Stimulated activated CD4-positive, alpha-beta T cell treated with anti-CD3 and anti-CD28 coated beads, Interleukin-1b, Interleukin-23, amount 100 ng/mL, for 1 hour (primary cell): ENCODE measurements around the gene HIP1R.
"Not testable (repeated sequence)": the region's sequence is repeated elsewhere in the genome, so short reads cannot be mapped to it uniquely, and the experiment has no call there.

Experiments
- DNase-seq, 2 donors: peaks; one replicate each; pipeline ENCODE4 v3.0.0-alpha.2; 2020; ENCODE audit warnings: low read depth in 2 of 2

The HIP1R gene

GRCh38 chr12:122834921-122835749 is at the start of gene HIP1R:
Gene HIP1R, plus strand, starts transcription at chr12:122835457. Its CDS starts 94 bp downstream, at chr12:122835551.
- DNase-seq = peak in 1 of 2 donors; percentile 46

GRCh38 chr12:122785503-122785902 is 49.8 kb upstream of the HIP1R start:
- DNase-seq = no peak

DNA sequence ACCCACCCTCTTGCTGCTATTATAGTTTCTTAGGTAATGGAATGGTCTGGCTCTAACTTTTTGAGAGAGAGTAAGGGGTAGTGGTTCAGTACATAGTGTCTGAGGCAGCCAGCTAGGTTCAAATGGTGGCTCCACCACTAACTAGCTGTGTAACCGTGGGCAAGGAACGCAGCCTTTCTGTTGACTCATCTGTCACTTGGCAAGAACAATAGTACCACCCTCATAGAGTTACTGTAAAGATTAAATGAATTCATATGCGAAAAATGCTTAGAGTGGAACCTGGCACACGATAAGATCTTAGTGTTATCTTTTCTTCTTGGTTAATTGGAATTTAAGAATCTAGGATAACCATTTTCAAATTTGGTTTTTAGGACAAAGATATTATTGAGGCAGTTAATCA is 46.9 kb upstream of the HIP1R start:
- no peak for DNase-seq

DNA sequence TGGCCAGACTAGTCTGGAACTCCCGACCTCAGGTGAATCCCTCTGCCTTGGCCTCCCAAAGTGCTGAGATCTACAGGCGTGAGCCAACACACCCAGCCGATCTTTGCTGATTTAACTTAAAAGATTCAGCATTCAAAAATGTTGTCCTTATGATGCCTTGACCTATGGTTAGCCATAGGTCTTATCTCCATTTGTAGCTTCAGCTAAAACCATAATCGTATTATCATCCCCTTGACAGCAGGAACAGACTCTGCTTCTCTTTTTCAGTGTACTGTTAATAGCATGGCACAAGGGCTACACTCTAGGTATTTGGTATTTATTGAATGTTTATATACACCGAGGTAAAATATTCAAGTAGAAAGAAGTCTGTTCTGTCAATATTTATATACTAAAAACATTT is 45.6 kb upstream of the HIP1R start:
- no peak for DNase-seq

- DNase-seq = no peak
Observed at GRCh38 chr12:122790393-122791075, 44.7 kb upstream of the HIP1R start.

GRCh38 chr12:122793685-122794106 is 41.6 kb upstream of the HIP1R start:
- DNase-seq = no peak

DNA sequence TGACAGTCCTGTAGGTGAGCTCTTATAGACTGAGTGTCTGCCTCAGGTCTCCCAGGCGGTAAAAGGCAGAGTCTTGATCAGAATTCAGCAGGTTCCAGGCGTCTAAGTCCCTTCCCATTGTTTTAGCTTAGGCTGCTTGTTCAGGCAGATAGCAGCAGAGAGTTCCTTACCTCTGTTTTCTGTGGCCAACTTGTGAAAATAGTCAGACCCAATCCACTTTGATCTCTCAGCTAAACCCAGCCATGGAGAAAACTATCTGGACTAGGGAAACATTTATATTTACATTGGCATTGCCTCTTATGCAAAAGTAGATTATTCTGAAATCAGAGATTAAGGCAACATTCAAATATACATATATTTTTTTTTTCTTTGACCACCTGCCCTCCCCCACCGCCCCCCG is 39.5 kb upstream of the HIP1R start:
- DNase-seq = no peak

DNA sequence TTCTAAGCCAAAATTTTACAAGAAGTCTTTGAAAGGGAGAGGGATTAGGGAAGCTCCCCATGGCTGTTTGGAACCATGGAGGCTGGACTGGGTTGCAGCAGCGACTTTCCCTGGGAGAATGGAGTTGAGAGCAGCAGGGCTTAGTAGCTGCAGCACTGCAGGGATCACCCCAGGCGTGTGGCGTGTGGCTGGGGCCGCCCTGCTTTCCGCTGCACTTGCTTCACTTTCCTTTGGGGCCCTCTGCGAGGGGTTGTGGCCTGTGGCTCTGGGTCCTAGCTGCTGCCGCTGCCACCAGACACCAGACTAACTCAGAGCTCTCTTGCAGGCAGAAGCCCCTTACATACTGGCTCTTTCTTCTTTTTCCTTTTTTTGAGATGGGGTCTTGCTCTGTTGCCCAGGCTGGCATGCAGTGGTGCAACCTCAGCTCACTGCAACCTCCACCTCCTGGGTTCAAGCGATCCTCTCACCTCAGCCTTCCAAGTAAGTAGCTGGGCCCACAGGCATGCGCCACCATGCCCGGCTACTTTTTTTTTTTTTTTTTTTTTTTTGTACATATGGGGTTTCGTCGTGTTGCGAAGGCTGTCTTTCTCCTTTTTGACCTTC is 35.5 kb upstream of the HIP1R start:
- DNase-seq = no peak

- no peak for DNase-seq
Observed at GRCh38 chr12:122803937-122804336, 31.3 kb upstream of the HIP1R start.

GRCh38 chr12:122804957-122805356 is 30.3 kb upstream of the HIP1R start:
- not testable (repeated sequence) for DNase-seq

DNA sequence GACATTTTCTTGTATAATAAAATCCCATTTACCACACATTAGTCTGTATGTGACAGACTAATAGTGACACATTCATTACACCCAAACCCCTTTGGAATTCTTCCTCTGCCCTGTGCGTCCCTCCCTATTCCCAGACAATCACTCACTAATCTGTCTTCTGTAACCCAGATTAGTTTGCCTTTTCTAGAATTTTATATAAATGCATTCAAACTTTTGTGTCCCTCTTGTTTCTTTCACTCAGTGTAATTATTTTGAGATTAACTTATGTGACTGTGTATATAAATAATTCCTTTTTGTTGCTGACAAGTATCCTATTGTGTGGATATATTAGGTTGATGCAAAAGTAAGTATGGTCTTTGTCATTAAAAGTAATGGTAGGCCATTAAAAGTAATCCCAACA is 27.6 kb upstream of the HIP1R start:
- no peak for DNase-seq

GRCh38 chr12:122811777-122812176 is 23.5 kb upstream of the HIP1R start:
- DNase-seq = no peak

DNA sequence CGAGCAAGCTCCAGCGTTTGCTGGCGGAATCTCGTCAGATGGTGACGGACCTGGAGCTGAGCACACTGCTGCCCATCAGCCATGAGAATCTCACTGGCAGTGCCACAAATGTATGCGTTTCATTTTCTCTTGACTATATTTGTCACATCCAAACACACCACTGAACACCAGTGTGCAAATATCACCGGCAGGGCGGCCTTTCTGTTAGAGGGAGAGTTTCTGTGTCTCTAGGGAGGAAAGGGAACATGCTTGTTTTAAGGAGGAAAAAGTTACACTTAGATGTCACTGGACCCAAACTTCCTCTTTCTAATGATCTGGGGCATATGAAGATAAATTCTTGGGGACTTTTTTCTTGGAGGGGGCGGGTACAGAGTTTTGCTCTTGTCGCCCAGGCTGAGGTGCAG is 21.9 kb upstream of the HIP1R start:
- DNase-seq = no peak

DNA sequence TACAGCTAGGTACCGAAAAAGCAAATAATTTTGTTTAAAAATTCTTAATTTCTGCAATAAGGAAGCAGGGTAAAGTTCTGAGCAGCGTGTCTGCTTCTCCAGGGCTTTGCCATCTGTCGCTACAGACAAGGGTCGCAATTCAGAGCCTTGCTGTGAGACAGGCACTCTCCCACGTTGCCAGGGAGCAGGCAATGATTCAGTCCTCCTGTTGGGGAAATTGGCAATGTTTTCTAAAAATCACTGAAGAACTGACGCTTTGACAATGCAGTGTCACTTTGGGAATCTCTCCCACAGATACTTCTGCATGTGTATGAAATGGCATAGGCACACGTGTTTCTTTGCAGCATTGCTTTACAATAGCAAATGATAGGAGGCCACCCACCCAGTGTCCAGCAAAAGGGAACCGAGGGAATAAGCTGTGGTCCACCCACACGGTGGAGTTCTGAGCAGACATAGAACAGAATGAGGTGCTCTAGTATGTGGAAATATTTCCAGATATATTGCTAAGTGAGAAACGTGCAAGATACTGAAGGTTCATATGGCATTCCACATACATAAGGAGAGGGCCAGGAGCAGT is 16.0 kb upstream of the HIP1R start:
- no peak for DNase-seq

DNA sequence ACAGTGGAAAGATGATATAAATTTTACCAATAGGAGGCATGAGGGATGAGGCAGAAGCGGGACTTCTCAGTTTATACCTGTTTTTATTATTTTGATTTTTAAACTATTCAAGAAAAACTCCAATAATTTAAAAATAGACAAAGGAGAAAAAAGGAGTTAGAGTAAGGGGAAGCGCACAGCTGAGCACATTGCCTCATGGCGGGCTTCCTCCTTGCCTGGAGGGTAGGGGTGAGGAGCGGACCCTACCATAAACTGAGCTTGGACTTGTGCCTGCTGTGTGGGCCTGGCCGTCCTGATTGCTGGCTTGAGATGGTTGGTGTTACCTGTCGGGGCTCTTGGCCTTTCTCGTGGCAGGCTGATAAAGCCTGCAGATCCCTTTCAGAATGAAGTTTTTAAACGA is 15.1 kb upstream of the HIP1R start:
- DNase-seq = no peak

- no peak for DNase-seq
Observed at GRCh38 chr12:122820838-122821271, 14.4 kb upstream of the HIP1R start.

- no peak for DNase-seq
Observed at GRCh38 chr12:122823429-122823828, 11.8 kb upstream of the HIP1R start.

DNA sequence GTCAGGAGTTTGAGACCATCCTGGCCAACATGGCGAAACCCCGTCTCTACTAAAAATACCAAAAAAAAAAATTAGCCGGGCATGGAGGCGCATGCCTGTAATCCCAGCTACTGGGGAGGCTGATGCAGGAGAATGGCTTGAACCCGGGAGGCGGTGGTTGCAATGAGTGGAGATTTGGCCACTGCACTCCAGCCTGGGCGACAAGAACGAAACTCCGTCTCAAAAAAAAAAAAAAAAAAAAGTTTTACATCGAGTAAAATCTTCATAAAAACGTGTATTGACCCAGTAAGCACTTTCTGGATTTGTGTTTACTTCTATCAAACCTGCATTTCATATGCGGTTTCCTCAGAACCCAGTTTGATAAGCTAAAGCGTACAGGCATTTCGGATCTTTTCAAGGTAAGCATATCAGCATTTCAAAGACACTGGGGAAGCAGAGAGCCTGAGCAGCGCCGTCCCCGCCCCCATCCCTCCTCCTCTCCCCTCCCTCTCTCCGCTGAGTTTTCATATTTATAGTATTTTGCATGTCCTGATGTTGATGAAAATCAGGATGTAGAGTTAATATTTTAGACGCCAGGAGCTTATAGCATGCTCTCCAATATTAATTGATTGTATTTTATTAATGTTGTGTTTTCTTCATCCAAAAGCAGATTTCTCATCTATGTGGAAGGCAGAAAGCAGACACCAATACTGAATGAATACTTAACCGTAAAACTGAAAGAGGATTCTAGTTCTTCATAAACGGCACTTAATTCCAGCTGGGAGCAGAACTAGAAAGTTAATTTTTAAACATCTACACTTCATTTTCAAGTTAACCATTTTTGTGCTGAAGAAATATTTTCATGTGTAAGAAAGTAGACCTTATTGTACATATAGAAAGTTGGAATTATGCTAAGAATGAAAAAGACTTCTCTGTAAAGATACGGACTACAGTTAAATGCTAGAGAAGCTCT is 9.2 kb upstream of the HIP1R start:
- no peak for DNase-seq

DNA sequence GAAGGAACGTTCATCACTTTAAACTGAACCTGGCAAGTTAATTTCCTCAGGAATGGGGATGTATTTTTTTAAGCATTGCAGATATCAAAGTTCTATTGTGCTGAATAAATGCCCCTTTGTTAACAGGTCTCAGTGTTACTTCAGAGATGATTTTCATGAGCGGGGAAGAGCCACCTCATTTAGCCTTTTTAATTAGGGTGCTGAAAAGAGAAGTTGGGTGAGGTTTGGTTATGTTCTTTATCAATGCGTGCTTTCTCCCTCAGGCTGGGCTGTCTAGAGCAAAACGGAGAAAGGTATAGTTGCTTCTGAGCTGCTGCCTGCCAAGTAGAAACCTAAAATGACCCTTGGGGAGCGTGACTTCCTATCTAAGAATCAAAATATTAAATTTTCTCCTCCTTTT is 8.0 kb upstream of the HIP1R start:
- no peak for DNase-seq

DNA sequence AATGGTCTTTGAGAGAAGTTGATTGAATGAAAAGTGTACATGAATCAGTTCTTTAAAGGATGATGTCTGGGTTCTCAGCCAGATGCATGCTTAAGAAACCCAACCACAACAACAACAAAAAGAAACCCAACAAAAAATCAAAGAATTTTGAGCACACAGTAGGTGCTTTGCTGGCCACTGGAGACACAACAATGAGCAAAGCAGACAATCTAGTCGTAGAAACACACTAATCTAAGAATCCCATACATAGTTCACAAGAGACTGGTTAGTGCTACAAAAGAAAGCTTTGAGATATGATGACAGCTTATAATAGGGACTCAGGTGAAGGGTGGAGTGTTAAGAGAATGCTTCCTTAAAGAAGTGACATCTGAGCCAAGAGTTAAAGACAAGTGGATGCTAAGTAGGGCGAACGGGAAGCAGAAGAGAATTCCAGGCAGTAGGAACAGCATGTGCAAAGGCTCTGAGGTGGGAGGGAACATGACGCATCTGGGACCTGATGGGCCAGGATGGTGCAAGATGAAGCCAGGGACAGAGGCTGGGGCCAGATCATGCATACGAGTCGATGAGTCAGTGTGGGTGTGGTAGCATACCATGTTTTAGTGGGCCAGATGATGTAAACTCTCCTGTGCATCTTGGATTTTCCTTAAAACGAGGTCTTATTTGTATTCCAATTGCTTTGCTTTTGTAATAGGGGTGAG is 4.6 kb upstream of the HIP1R start:
- DNase-seq = no peak
